Stimulated activated naive CD8-positive, alpha-beta T cell treated with anti-CD3 and anti-CD28 coated beads, Interleukin-15, amount 100 ng/mL, for 72 hours (primary cell): ENCODE results near the gene MS4A8.
A peak's percentile ranks its signal among the peaks of the same experiment; 100 is the strongest.
"Not testable (repeated sequence)": the region's sequence is repeated elsewhere in the genome, so short reads cannot be mapped to it uniquely, and the experiment has no call there.

Experiments used
- ATAC-seq: fragments of 150-1000 bp; cut with Tn5 transposase; 2 replicates; pipeline ENCODE4 v1.10.0; 2021; ENCODE audit warnings: mild to moderate bottlenecking, moderate library complexity
- DNase-seq, 2 donors: peaks; one replicate each; pipeline ENCODE4 v3.0.0; 2021 to 2022
- H3K27ac Mint-ChIP-seq, 2 donors: one replicate each; pipeline ENCODE4 v1.8.0; 2022; ENCODE audit warnings: mild to moderate bottlenecking in 2 of 2, mixed read lengths in 2 of 2, moderate library complexity in 2 of 2
- H3K27me3 Mint-ChIP-seq: one replicate; pipeline ENCODE4 v1.8.0; 2022; ENCODE audit warnings: mixed read lengths
- H3K4me1 Mint-ChIP-seq: one replicate; pipeline ENCODE4 v1.8.0; 2022; ENCODE audit warnings: mild to moderate bottlenecking, mixed read lengths
- H3K4me3 Mint-ChIP-seq, 2 donors: one replicate each; pipeline ENCODE4 v1.8.0; 2022; ENCODE audit warnings: mild to moderate bottlenecking in 2 of 2, mixed read lengths in 2 of 2, moderate library complexity in 1 of 2
- H3K9me3 Mint-ChIP-seq, 2 donors: one replicate each; pipeline ENCODE4 v1.8.0; 2022; ENCODE audit warnings: mixed read lengths in 2 of 2

The MS4A8 gene

DNA sequence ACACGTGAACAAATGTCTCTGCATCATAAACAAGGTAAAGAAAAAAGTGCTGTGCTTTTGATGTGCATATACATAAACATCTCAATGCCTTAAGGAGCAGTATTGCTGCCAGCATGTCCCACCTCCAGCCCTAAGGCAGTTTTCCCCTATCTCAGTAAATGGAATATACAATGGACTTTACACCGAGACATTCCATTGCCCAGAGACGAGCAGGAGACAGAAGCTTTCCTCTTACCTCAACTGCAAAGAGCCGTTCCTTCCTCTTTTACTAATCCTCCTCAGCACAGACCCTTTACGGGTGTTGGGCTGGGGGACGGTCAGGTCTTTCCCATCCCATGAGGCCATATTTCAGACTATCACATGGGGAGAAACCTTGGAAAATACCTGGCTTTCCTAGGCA lies 14.0 kb downstream of the MS4A8 start:
- not testable (repeated sequence) for H3K4me3 Mint-ChIP-seq, ATAC-seq, DNase-seq, H3K27ac Mint-ChIP-seq, H3K4me1 Mint-ChIP-seq, H3K9me3 Mint-ChIP-seq, H3K27me3 Mint-ChIP-seq

DNA sequence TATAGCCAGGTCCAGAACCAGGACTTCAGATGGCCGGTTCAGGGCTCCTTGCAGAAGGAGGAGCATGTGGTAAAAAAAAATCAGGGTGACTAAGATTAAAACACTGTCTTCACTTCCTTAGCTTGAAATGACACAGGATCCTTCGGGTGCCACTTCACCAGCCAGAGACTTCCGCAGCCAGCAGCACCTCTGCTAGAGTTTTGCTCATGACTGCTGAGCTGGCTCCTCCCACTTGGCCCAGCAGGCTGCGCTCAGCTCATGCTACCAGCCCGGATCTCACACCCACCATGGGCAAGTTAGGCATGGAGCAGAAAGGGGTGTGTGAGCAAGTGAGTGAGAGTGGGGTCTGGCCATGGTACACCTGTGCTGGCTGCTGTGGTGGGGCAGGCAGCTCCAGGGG lies 18.5 kb downstream of the MS4A8 start:
- no peak overlapping the region for H3K27ac Mint-ChIP-seq
- H3K4me1 Mint-ChIP-seq, result no peaks in the 10 kb centered on the region
- DNase-seq (no peak), ATAC-seq (no peak)
- H3K4me3 Mint-ChIP-seq, result no peak overlapping the region
- H3K9me3 Mint-ChIP-seq, result no peaks in the 10 kb centered on the region
- peaks cover 16% of the 10 kb centered on the region for H3K27me3 Mint-ChIP-seq

DNA sequence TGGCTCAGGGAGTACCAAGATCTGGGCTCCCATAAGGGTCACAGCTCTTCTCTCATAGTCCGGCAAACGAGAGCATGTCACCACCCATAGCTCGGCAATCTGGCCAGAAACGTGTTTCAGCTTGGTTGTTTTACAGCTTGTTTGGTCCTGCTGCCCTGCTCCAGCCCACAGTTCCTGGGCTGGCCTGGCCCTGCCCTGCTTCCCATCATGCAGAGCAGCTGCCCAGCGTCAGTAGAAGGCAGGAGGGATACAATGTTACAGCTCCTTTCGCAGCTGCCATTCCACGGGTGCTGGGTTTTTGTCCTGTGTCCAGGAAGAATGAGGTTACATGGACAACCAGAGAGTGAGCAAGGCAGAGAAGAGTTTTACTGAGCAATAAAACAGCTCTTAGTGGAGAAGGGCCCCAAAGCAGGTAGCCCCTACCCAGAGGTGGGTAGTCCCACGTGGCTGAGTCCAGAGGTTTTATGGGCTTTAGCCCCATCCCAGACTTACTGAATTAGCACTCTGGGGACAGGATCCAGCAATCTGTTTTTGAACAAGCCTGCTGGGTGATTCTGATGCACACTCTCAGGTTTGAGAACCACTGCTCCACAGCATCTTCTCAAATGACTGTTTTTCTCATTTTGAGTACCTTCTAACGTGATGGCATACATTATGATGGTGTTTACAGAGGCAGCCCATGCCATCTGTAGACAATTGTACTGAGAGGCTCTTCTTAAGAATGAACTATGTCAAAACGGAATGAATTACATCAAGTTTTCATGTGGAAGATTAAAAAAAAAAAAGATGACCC lies 19.3 kb downstream of the MS4A8 start:
- Mint-ChIP-seq H3K4me3 (no peak overlapping the region), H3K4me1 (no peaks in the 10 kb centered on the region), H3K9me3 (no peaks in the 10 kb centered on the region), H3K27me3 (peaks cover 16% of the 10 kb centered on the region), H3K27ac (no peak overlapping the region)
- ATAC-seq (no peak), DNase-seq (no peak)

DNA sequence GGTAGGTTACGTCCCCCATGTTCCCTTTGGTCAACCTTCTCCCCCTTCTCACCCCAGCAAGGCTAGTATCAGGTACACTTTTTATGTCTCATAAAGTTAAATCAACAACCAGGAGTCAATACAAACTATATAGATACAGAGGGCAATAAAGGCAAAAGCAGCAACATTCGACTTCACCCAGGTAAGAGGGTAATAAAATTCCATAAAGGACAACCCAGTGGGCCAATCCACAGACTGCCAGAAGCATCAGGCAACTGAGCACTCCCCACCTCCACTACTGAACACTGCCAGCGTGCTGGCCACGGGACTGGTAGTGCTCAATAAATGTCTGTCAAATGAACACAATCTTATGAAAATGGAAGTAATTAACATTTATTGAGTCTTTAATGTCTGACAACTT lies 20.0 kb downstream of the MS4A8 start:
- H3K27ac Mint-ChIP-seq, result no peak overlapping the region
- ATAC-seq (no peak), DNase-seq (no peak)
- no peaks in the 10 kb centered on the region for H3K9me3 Mint-ChIP-seq
- H3K4me3 Mint-ChIP-seq, result no peak overlapping the region
- peaks cover 14% of the 10 kb centered on the region for H3K27me3 Mint-ChIP-seq
- no peaks in the 10 kb centered on the region for H3K4me1 Mint-ChIP-seq

GRCh38 chr11:60720460-60720859 lies 21.0 kb downstream of the MS4A8 start:
- H3K4me1 Mint-ChIP-seq, result no peaks in the 10 kb centered on the region
- no peak overlapping the region for H3K4me3 Mint-ChIP-seq
- no peaks in the 10 kb centered on the region for H3K9me3 Mint-ChIP-seq
- ATAC-seq (no peak), DNase-seq (no peak)
- H3K27me3 Mint-ChIP-seq, result peaks cover 9% of the 10 kb centered on the region
- no peak overlapping the region for H3K27ac Mint-ChIP-seq

DNA sequence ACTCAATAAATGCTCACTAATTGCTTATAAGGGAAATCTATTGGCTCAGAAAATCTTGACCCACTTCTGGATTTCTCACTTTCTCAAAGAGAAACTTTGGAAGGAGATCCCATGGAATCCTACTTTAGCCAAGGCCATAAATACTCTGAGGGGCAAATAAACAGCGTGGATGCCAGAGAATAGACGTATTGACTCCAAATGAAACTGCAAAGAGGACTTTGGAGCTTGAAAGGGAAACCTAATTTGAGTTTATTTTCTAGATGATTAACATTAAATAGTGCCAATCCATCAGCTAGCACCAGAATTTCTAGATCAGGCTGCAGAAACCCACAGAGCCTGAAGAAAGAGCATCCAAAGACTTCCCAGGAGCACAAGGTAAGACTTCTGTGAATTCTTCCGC lies 25.0 kb downstream of the MS4A8 start, which contains the start of gene MS4A18:
Gene MS4A18, plus strand, starts transcription at position 301 of the 400 bp plus-strand sequence.
- Mint-ChIP-seq H3K4me1 (no peaks in the 10 kb centered on the region), H3K27me3 (peaks cover 29% of the 10 kb centered on the region), H3K4me3 (no peak within 1 kb of the TSS), H3K9me3 (no peaks in the 10 kb centered on the region), H3K27ac (no peak within 1 kb of the TSS)
- DNase-seq (no peak), ATAC-seq (no peak)

DNA sequence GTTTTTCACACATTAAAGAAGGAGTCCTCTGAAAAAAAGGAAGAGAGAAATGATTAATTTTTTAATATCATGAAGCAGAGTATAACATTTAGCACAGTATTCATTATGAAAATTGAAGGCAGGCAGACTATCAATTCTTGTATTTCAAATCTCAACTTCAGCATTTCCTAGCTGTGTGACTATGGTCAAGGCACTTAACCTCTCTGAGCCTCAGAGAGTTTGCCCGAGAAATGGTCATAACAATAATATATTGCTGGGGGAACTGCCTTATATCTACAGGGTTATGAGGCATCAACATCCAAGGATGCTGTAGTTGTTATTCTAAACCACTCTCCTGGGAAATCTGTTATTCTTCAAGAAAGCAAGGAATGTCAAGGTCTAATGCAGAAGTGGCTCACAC lies 26.2 kb downstream of the MS4A8 start:
- no peak overlapping the region for H3K27ac Mint-ChIP-seq
- no peaks in the 10 kb centered on the region for H3K4me1 Mint-ChIP-seq
- ATAC-seq (no peak), DNase-seq (no peak)
- H3K9me3 Mint-ChIP-seq, result no peaks in the 10 kb centered on the region
- H3K4me3 Mint-ChIP-seq, result no peak overlapping the region
- peaks cover 39% of the 10 kb centered on the region for H3K27me3 Mint-ChIP-seq

- Mint-ChIP-seq H3K9me3 (no peaks in the 10 kb centered on the region), H3K27ac (no peak overlapping the region), H3K4me3 (no peak overlapping the region), H3K27me3 (peaks cover 37% of the 10 kb centered on the region), H3K4me1 (no peaks in the 10 kb centered on the region)
- DNase-seq (no peak), ATAC-seq (no peak)
Measured at GRCh38 chr11:60731586-60731985, 32.2 kb downstream of the MS4A8 start.

- Mint-ChIP-seq H3K27ac (no peak overlapping the region), H3K4me3 (no peak overlapping the region), H3K27me3 (peaks cover 36% of the 10 kb centered on the region), H3K9me3 (no peaks in the 10 kb centered on the region), H3K4me1 (no peaks in the 10 kb centered on the region)
- ATAC-seq, result no peak
- no peak for DNase-seq
Measured at GRCh38 chr11:60734279-60734678, 34.9 kb downstream of the MS4A8 start.

DNA sequence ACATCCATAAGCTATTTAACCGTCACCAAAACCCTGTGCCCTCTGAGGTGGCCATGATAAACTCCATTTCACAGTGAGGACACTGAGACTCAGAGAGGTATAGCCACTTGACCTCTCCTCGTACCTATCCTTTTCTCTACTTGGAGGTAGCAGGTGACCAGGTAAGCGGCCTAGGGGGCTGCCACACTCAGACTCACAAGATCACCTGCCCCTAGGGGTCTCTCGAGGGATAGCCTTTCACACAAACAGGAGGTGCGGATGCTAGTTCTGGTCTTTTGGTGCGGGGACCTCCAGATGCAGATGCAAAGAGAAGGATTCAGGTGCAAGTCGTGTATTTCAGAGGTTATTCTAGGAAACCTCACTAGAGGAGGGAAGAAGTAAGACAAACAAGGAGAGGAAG lies 39.7 kb downstream of the MS4A8 start:
- no peak overlapping the region for H3K4me3 Mint-ChIP-seq
- peaks cover 18% of the 10 kb centered on the region for H3K27me3 Mint-ChIP-seq
- DNase-seq (no peak), ATAC-seq (no peak)
- no peak overlapping the region for H3K27ac Mint-ChIP-seq
- no peaks in the 10 kb centered on the region for H3K4me1 Mint-ChIP-seq
- no peaks in the 10 kb centered on the region for H3K9me3 Mint-ChIP-seq

DNA sequence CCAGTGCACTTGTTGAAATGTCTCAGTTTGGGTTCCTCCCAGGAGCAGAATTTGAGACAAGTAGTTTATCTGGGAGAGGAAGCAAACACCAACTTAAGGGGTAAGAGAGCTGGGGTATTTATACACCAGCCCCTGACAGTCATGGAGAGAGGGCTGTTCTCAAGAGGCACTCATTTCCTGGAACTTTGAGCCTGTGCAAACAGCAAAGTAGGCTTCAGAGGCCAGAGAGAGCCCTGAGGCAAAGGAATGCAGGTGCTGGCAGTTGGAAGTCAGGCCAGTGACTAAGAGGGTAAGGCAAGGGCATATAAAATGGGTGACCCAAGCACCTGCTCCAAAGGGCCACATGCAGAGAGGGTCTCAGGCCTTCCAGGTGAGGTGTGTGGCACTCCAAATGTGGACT lies 41.2 kb downstream of the MS4A8 start:
- no peaks in the 10 kb centered on the region for H3K4me1 Mint-ChIP-seq
- no peaks in the 10 kb centered on the region for H3K9me3 Mint-ChIP-seq
- DNase-seq (no peak), ATAC-seq (no peak)
- H3K4me3 Mint-ChIP-seq, result no peak overlapping the region
- H3K27me3 Mint-ChIP-seq, result peaks cover 18% of the 10 kb centered on the region
- H3K27ac Mint-ChIP-seq, result no peak overlapping the region

DNA sequence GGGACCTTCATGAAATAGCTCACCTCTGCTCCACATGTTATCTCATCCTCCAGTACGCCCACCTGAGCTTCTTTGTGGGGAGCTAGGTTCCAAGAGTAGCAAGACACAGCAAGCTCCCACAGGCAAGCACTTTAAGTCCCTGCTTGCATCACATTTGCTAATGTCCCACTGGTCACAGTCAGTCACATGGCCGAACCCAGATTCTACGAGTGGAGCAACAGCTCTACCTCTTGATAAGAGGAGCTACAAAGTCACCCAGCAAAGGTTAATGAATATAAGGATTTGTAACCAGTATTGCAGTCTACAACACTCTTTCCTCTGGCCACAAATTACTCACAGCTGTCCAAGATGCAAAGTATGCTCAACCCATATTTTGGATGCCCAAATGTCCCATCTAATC lies 42.0 kb downstream of the MS4A8 start:
- no peaks in the 10 kb centered on the region for H3K4me1 Mint-ChIP-seq
- H3K27ac Mint-ChIP-seq, result no peak overlapping the region

GRCh38 chr11:60743058-60743457 lies 43.6 kb downstream of the MS4A8 start:
- ATAC-seq (no peak), DNase-seq (no peak)
- Mint-ChIP-seq H3K4me1 (no peaks in the 10 kb centered on the region), H3K9me3 (peaks cover 6 to 8% of the 10 kb centered on the region in 2 donors), H3K27ac (peak overlapping the region in 1 of 2 donors; percentile 28), H3K27me3 (peaks cover 12% of the 10 kb centered on the region), H3K4me3 (no peak overlapping the region)

More for the DNA sequence above, 42.0 kb downstream of the MS4A8 start:
- Mint-ChIP-seq H3K4me3 (no peak overlapping the region), H3K27me3 (peaks cover 18% of the 10 kb centered on the region), H3K9me3 (no peaks in the 10 kb centered on the region)
- ATAC-seq, result no peak
- no peak for DNase-seq

- ATAC-seq (no peak), DNase-seq (no peak)
- Mint-ChIP-seq H3K4me1 (no peaks in the 10 kb centered on the region), H3K4me3 (no peak overlapping the region), H3K27ac (no peak overlapping the region), H3K9me3 (peaks cover 6 to 8% of the 10 kb centered on the region in 2 donors), H3K27me3 (peaks cover under 1% of the 10 kb centered on the region)
Measured at GRCh38 chr11:60744114-60744513, 44.7 kb downstream of the MS4A8 start.

GRCh38 chr11:60747359-60747873 lies 48.0 kb downstream of the MS4A8 start:
- Mint-ChIP-seq H3K4me3 (no peak overlapping the region), H3K27ac (no peak overlapping the region), H3K9me3 (peaks cover 6 to 8% of the 10 kb centered on the region in 2 donors), H3K27me3 (peaks cover 16% of the 10 kb centered on the region), H3K4me1 (no peaks in the 10 kb centered on the region)
- ATAC-seq, result no peak
- DNase-seq, result no peak

GRCh38 chr11:60748225-60748624 lies 48.8 kb downstream of the MS4A8 start:
- H3K27ac Mint-ChIP-seq, result no peak overlapping the region
- no peaks in the 10 kb centered on the region for H3K4me1 Mint-ChIP-seq
- no peak overlapping the region for H3K4me3 Mint-ChIP-seq
- no peak for DNase-seq
- peaks cover 6 to 8% of the 10 kb centered on the region in 2 donors for H3K9me3 Mint-ChIP-seq
- H3K27me3 Mint-ChIP-seq, result peaks cover 16% of the 10 kb centered on the region
- ATAC-seq, result no peak

DNA sequence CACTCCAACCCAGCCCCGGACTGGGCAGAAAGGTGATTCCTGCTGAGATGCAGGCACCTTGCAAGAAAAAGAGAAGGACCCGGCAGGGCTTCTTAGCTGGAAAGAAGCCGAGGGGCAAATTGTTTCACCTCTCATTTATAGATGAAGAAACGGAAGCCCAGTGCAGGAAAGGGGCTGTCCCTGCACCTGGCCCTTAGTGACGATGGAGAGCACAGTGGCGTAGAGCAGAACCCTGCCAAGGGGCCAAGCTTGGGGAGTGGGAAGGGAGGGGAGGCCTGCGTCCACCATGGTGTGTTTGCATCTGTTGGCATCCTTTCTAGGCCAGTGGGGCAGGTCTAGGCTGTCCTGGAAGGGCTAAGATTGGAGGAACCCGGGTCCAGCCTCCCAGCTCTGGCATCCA lies 49.4 kb downstream of the MS4A8 start:
- peaks cover 6 to 8% of the 10 kb centered on the region in 2 donors for H3K9me3 Mint-ChIP-seq
- no peak overlapping the region for H3K4me3 Mint-ChIP-seq
- no peak overlapping the region for H3K27ac Mint-ChIP-seq
- H3K4me1 Mint-ChIP-seq, result no peaks in the 10 kb centered on the region
- ATAC-seq (no peak), DNase-seq (no peak)
- peaks cover 16% of the 10 kb centered on the region for H3K27me3 Mint-ChIP-seq
